ENCODE data around the gene UBE2E2.

Gene UBE2E2

GRCh38 chr3:23165571-23165970 lies 37.6 kb upstream of the UBE2E2 start:
- no peak overlapping the region for H2BK12ac ChIP-seq (ENCODE audit: low read length)
- no peaks in the 10 kb centered on the region for H3K36me3 ChIP-seq (replicated peaks in 1 of 2; ENCODE audit: control insufficient read depth in 2 of 2, insufficient read depth in 2 of 2, low read length in 2 of 2)
- no peaks in the 10 kb centered on the region for H3K4me1 ChIP-seq (ENCODE audit: control insufficient read depth in 2 of 2, insufficient read depth in 1 of 2, low read depth in 1 of 2, low read length in 2 of 2)
- DNase-seq (ENCODE audit: low spot score) = no peak
- H3K14ac ChIP-seq (ENCODE audit: low read length) = no peak overlapping the region
- H3K27ac ChIP-seq (replicated peaks; ENCODE audit: low read length) = no peak overlapping the region
- H3K9me3 ChIP-seq (replicated peaks in 1 of 2; ENCODE audit: control insufficient read depth in 2 of 2, insufficient read depth in 1 of 2, low read depth in 1 of 2, low read length in 2 of 2) = no peaks in the 10 kb centered on the region
- H4K8ac ChIP-seq (ENCODE audit: low read depth, low read length) = no peak overlapping the region
- H2AFZ ChIP-seq (ENCODE audit: low read length) = no peak overlapping the region
- peaks cover 0 to 3% (median 0%) of the 10 kb centered on the region in 3 experiments for H3K27me3 ChIP-seq (ENCODE audit: control insufficient read depth in 3 of 3, insufficient read depth in 3 of 3, low read depth in 1 of 3, low read length in 3 of 3)
- H4K91ac ChIP-seq (ENCODE audit: low read depth, low read length, poor library complexity) = no peak overlapping the region
- no peak overlapping the region for H3K4ac ChIP-seq (ENCODE audit: low read length)
- H3K4me2 ChIP-seq (ENCODE audit: insufficient read depth, low read length, poor library complexity, severe bottlenecking) = no peak overlapping the region
- no peak overlapping the region for H3K18ac ChIP-seq (ENCODE audit: low read length)
- H2AK5ac ChIP-seq (ENCODE audit: low read depth, low read length) = no peak overlapping the region
- H3K23ac ChIP-seq (ENCODE audit: low read depth, low read length, poor library complexity) = no peak overlapping the region
- no peaks in the 10 kb centered on the region for H3K79me1 ChIP-seq (ENCODE audit: low read depth, low read length)
- H3K4me3 ChIP-seq (ENCODE audit: low read length in 2 of 2) = no peak overlapping the region
- WGBS, 2 donors (ENCODE audit: extremely low coverage in 2 of 2, insufficient read length in 2 of 2, insufficient replicate concordance in 1 of 2) = no CpG with 5 or more reads among the region's 2 CpGs
- no peak overlapping the region for H2BK5ac ChIP-seq (ENCODE audit: low read length)
- H2BK15ac ChIP-seq (ENCODE audit: low read length) = no peak overlapping the region
- no peak overlapping the region for H2BK120ac ChIP-seq (ENCODE audit: low read depth, low read length)
- H3K9ac ChIP-seq (ENCODE audit: low read depth, low read length, poor library complexity) = no peak overlapping the region

GRCh38 chr3:23166276-23166675 lies 36.9 kb upstream of the UBE2E2 start:
- Histone ChIP-seq H3K79me1 (ENCODE audit: low read depth, low read length) (no peaks in the 10 kb centered on the region), H3K23ac (ENCODE audit: low read depth, low read length, poor library complexity) (no peak overlapping the region), H3K9me3 (replicated peaks in 1 of 2; ENCODE audit: control insufficient read depth in 2 of 2, insufficient read depth in 1 of 2, low read depth in 1 of 2, low read length in 2 of 2) (no peaks in the 10 kb centered on the region), H2BK15ac (ENCODE audit: low read length) (no peak overlapping the region), H2BK5ac (ENCODE audit: low read length) (no peak overlapping the region), H3K9ac (ENCODE audit: low read depth, low read length, poor library complexity) (no peak overlapping the region), H3K4ac (ENCODE audit: low read length) (no peak overlapping the region), H3K27ac (replicated peaks; ENCODE audit: low read length) (no peak overlapping the region), H3K4me2 (ENCODE audit: insufficient read depth, low read length, poor library complexity, severe bottlenecking) (no peak overlapping the region), H2AFZ (ENCODE audit: low read length) (no peak overlapping the region), H2BK120ac (ENCODE audit: low read depth, low read length) (no peak overlapping the region), H4K8ac (ENCODE audit: low read depth, low read length) (no peak overlapping the region), H3K36me3 (replicated peaks in 1 of 2; ENCODE audit: control insufficient read depth in 2 of 2, insufficient read depth in 2 of 2, low read length in 2 of 2) (no peaks in the 10 kb centered on the region), H3K4me3 (ENCODE audit: low read length in 2 of 2) (no peak overlapping the region), H4K91ac (ENCODE audit: low read depth, low read length, poor library complexity) (no peak overlapping the region), H2BK12ac (ENCODE audit: low read length) (no peak overlapping the region), H3K27me3 (ENCODE audit: control insufficient read depth in 3 of 3, insufficient read depth in 3 of 3, low read depth in 1 of 3, low read length in 3 of 3) (peaks cover 0 to 3% (median 0%) of the 10 kb centered on the region in 3 experiments), H3K4me1 (ENCODE audit: control insufficient read depth in 2 of 2, insufficient read depth in 1 of 2, low read depth in 1 of 2, low read length in 2 of 2) (no peaks in the 10 kb centered on the region), H2AK5ac (ENCODE audit: low read depth, low read length) (no peak overlapping the region), H3K18ac (ENCODE audit: low read length) (no peak overlapping the region), H3K14ac (ENCODE audit: low read length) (no peak overlapping the region)
- no CpG with 5 or more reads among the region's 3 CpGs for WGBS, 2 donors (ENCODE audit: extremely low coverage in 2 of 2, insufficient read length in 2 of 2, insufficient replicate concordance in 1 of 2)
- no peak for DNase-seq (ENCODE audit: low spot score)

- no peak overlapping the region for H2AFZ ChIP-seq (ENCODE audit: low read length)
- no peak overlapping the region for H2BK12ac ChIP-seq (ENCODE audit: low read length)
- no peak overlapping the region for H3K4ac ChIP-seq (ENCODE audit: low read length)
- DNase-seq (ENCODE audit: low spot score) = no peak
- H3K27ac ChIP-seq (replicated peaks; ENCODE audit: low read length) = no peak overlapping the region
- H3K9me3 ChIP-seq (replicated peaks in 1 of 2; ENCODE audit: control insufficient read depth in 2 of 2, insufficient read depth in 1 of 2, low read depth in 1 of 2, low read length in 2 of 2) = no peaks in the 10 kb centered on the region
- no peak overlapping the region for H3K18ac ChIP-seq (ENCODE audit: low read length)
- H3K4me2 ChIP-seq (ENCODE audit: insufficient read depth, low read length, poor library complexity, severe bottlenecking) = no peak overlapping the region
- no peaks in the 10 kb centered on the region for H3K79me1 ChIP-seq (ENCODE audit: low read depth, low read length)
- H2BK15ac ChIP-seq (ENCODE audit: low read length) = no peak overlapping the region
- no peaks in the 10 kb centered on the region for H3K4me1 ChIP-seq (ENCODE audit: control insufficient read depth in 2 of 2, insufficient read depth in 1 of 2, low read depth in 1 of 2, low read length in 2 of 2)
- no CpG with 5 or more reads among the region's 1 CpG for WGBS, 2 donors (ENCODE audit: extremely low coverage in 2 of 2, insufficient read length in 2 of 2, insufficient replicate concordance in 1 of 2)
- peaks cover 0 to 3% (median 0%) of the 10 kb centered on the region in 3 experiments for H3K27me3 ChIP-seq (ENCODE audit: control insufficient read depth in 3 of 3, insufficient read depth in 3 of 3, low read depth in 1 of 3, low read length in 3 of 3)
- no peak overlapping the region for H2BK5ac ChIP-seq (ENCODE audit: low read length)
- no peak overlapping the region for H3K4me3 ChIP-seq (ENCODE audit: low read length in 2 of 2)
- no peak overlapping the region for H4K8ac ChIP-seq (ENCODE audit: low read depth, low read length)
- H3K9ac ChIP-seq (ENCODE audit: low read depth, low read length, poor library complexity) = no peak overlapping the region
- H4K91ac ChIP-seq (ENCODE audit: low read depth, low read length, poor library complexity) = no peak overlapping the region
- H3K36me3 ChIP-seq (replicated peaks in 1 of 2; ENCODE audit: control insufficient read depth in 2 of 2, insufficient read depth in 2 of 2, low read length in 2 of 2) = no peaks in the 10 kb centered on the region
- H2BK120ac ChIP-seq (ENCODE audit: low read depth, low read length) = no peak overlapping the region
- H3K23ac ChIP-seq (ENCODE audit: low read depth, low read length, poor library complexity) = no peak overlapping the region
- H3K14ac ChIP-seq (ENCODE audit: low read length) = no peak overlapping the region
- H2AK5ac ChIP-seq (ENCODE audit: low read depth, low read length) = no peak overlapping the region
These were observed 36.3 kb upstream of the UBE2E2 start for GRCh38 chr3:23166845-23167244.

GRCh38 chr3:23169551-23169950 lies 33.6 kb upstream of the UBE2E2 start:
- Histone ChIP-seq H3K23ac (ENCODE audit: low read depth, low read length, poor library complexity) (no peak overlapping the region), H2AK5ac (ENCODE audit: low read depth, low read length) (no peak overlapping the region), H2BK15ac (ENCODE audit: low read length) (no peak overlapping the region), H3K4ac (ENCODE audit: low read length) (no peak overlapping the region), H3K4me2 (ENCODE audit: insufficient read depth, low read length, poor library complexity, severe bottlenecking) (no peak overlapping the region), H2BK120ac (ENCODE audit: low read depth, low read length) (no peak overlapping the region), H3K4me1 (ENCODE audit: control insufficient read depth in 2 of 2, insufficient read depth in 1 of 2, low read depth in 1 of 2, low read length in 2 of 2) (peaks cover 0 to 3% of the 10 kb centered on the region in 2 donors), H3K79me1 (ENCODE audit: low read depth, low read length) (no peaks in the 10 kb centered on the region), H3K18ac (ENCODE audit: low read length) (no peak overlapping the region), H4K91ac (ENCODE audit: low read depth, low read length, poor library complexity) (no peak overlapping the region), H3K27me3 (ENCODE audit: control insufficient read depth in 3 of 3, insufficient read depth in 3 of 3, low read depth in 1 of 3, low read length in 3 of 3) (peaks cover 0 to 3% (median 1%) of the 10 kb centered on the region in 3 experiments), H3K4me3 (ENCODE audit: low read length in 2 of 2) (no peak overlapping the region), H3K36me3 (replicated peaks in 1 of 2; ENCODE audit: control insufficient read depth in 2 of 2, insufficient read depth in 2 of 2, low read length in 2 of 2) (no peaks in the 10 kb centered on the region), H2AFZ (ENCODE audit: low read length) (no peak overlapping the region), H3K14ac (ENCODE audit: low read length) (no peak overlapping the region), H3K27ac (replicated peaks; ENCODE audit: low read length) (no peak overlapping the region), H2BK12ac (ENCODE audit: low read length) (no peak overlapping the region), H3K9ac (ENCODE audit: low read depth, low read length, poor library complexity) (no peak overlapping the region), H3K9me3 (replicated peaks in 1 of 2; ENCODE audit: control insufficient read depth in 2 of 2, insufficient read depth in 1 of 2, low read depth in 1 of 2, low read length in 2 of 2) (no peaks in the 10 kb centered on the region), H2BK5ac (ENCODE audit: low read length) (no peak overlapping the region), H4K8ac (ENCODE audit: low read depth, low read length) (no peak overlapping the region)
- no peak for DNase-seq (ENCODE audit: low spot score)
- no CpG with 5 or more reads among the region's 5 CpGs for WGBS, 2 donors (ENCODE audit: extremely low coverage in 2 of 2, insufficient read length in 2 of 2, insufficient replicate concordance in 1 of 2)
